ENCODE measurements around the gene EEF1A2.

GRCh38 chr20:63484236-63484635, 14.6 kb downstream of the EEF1A2 start:
- TF ChIP-seq EZH2phosphoT487 (IDR thresholded peaks at IDR 0.05; ENCODE audit: unreplicated experiment): no peak
- no peak for TF ChIP-seq CTCF (conservative IDR thresholded peaks at IDR 0.05; ENCODE audit: low read depth in 2 of 2)
- no peak for TF ChIP-seq ETS1 (IDR thresholded peaks at IDR 0.05)
- TF ChIP-seq EZH2 (IDR thresholded peaks at IDR 0.05; ENCODE audit: low read depth, unreplicated experiment): no peak
- TF ChIP-seq, protein P1, sequence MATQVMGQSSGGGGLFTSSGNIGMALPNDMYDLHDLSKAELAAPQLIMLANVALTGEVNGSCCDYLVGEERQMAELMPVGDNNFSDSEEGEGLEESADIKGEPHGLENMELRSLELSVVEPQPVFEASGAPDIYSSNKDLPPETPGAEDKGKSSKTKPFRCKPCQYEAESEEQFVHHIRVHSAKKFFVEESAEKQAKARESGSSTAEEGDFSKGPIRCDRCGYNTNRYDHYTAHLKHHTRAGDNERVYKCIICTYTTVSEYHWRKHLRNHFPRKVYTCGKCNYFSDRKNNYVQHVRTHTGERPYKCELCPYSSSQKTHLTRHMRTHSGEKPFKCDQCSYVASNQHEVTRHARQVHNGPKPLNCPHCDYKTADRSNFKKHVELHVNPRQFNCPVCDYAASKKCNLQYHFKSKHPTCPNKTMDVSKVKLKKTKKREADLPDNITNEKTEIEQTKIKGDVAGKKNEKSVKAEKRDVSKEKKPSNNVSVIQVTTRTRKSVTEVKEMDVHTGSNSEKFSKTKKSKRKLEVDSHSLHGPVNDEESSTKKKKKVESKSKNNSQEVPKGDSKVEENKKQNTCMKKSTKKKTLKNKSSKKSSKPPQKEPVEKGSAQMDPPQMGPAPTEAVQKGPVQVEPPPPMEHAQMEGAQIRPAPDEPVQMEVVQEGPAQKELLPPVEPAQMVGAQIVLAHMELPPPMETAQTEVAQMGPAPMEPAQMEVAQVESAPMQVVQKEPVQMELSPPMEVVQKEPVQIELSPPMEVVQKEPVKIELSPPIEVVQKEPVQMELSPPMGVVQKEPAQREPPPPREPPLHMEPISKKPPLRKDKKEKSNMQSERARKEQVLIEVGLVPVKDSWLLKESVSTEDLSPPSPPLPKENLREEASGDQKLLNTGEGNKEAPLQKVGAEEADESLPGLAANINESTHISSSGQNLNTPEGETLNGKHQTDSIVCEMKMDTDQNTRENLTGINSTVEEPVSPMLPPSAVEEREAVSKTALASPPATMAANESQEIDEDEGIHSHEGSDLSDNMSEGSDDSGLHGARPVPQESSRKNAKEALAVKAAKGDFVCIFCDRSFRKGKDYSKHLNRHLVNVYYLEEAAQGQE (IDR thresholded peaks at IDR 0.05; ENCODE audit: unreplicated experiment): no peak
- TF ChIP-seq POLR2AphosphoS5 (IDR thresholded peaks at IDR 0.05; ENCODE audit: low read depth): no peak
- TF ChIP-seq CREB1 (CRISPR knock-in tag; IDR thresholded peaks at IDR 0.05; ENCODE audit: low read depth): no peak

Data from GM23338 (cell line).